Stimulated activated CD8-positive, alpha-beta memory T cell treated with anti-CD3 and anti-CD28 coated beads, Interleukin-4, amount 100 ng/mL, for 1 hour (primary cell): ENCODE data around the gene PRRX2.
"Not testable (repeated sequence)": the region's sequence is repeated elsewhere in the genome, so short reads cannot be mapped to it uniquely, and the experiment has no call there.

ENCODE experiments used
- DNase-seq, 2 donors: peaks; one replicate each; pipeline ENCODE4 v3.0.0-alpha.2; 2020; ENCODE audit warnings: low read depth in 2 of 2, low spot score in 1 of 2

Gene PRRX2

GRCh38 chr9:129653823-129654553 lies 11.5 kb upstream of the PRRX2 start:
- DNase-seq: no peak

- no peak for DNase-seq
Observed at GRCh38 chr9:129654554-129655040, 10.8 kb upstream of the PRRX2 start.

- DNase-seq: no peak
Observed at GRCh38 chr9:129655154-129655553, 10.3 kb upstream of the PRRX2 start.

- DNase-seq: no peak
Observed at GRCh38 chr9:129655696-129656095, 9.8 kb upstream of the PRRX2 start.

- no peak for DNase-seq
Observed at GRCh38 chr9:129656795-129657390, 8.6 kb upstream of the PRRX2 start.

- no peak for DNase-seq
Observed at GRCh38 chr9:129661029-129661428, 4.4 kb upstream of the PRRX2 start.

GRCh38 chr9:129662239-129662638 lies 3.2 kb upstream of the PRRX2 start:
- not testable (repeated sequence) for DNase-seq

- DNase-seq: no peak
Observed at GRCh38 chr9:129664746-129665388, 580 bp upstream of the PRRX2 start.

- DNase-seq: no peak
Observed at GRCh38 chr9:129665814-129666520, 520 bp downstream of the PRRX2 start.

- DNase-seq: no peak
Observed at GRCh38 chr9:129666575-129666974, 1.1 kb downstream of the PRRX2 start.

GRCh38 chr9:129667378-129667777 lies 1.9 kb downstream of the PRRX2 start:
- DNase-seq: no peak

- no peak for DNase-seq
Observed at GRCh38 chr9:129667850-129668249, 2.4 kb downstream of the PRRX2 start.

GRCh38 chr9:129669141-129669718 lies 3.8 kb downstream of the PRRX2 start:
- no peak for DNase-seq

- no peak for DNase-seq
Observed at GRCh38 chr9:129669946-129670345, 4.5 kb downstream of the PRRX2 start.

GRCh38 chr9:129671065-129671464 lies 5.6 kb downstream of the PRRX2 start:
- DNase-seq: no peak

- no peak for DNase-seq
Observed at GRCh38 chr9:129671519-129671918, 6.1 kb downstream of the PRRX2 start.

- no peak for DNase-seq
Observed at GRCh38 chr9:129672702-129673101, 7.3 kb downstream of the PRRX2 start.

GRCh38 chr9:129673602-129674001 lies 8.2 kb downstream of the PRRX2 start:
- DNase-seq: no peak

GRCh38 chr9:129674229-129674628 lies 8.8 kb downstream of the PRRX2 start:
- DNase-seq: no peak

- DNase-seq: no peak
Observed at GRCh38 chr9:129675620-129676019, 10.2 kb downstream of the PRRX2 start.

- DNase-seq: no peak
Observed at GRCh38 chr9:129676287-129676686, 10.8 kb downstream of the PRRX2 start.
